ENCODE measurements around the gene GFPT2.

Gene GFPT2

DNA sequence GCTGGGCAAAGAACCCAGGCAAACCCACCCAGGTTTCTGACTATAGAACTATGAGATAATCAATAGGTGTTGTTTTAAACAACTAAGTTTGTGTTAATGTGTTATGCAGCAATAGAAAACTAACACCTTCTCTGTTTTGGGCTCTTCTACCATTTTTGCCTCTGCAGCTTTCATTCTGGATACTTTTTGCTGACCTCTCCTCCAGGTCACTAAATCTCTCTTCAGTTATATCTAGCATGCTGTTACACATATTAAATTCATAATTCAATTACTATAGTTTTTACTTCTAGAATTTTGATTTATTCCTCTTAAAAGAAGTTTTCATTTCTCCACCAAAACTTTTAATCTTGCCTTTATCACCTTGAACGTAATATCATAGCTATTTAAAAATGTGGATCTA lies 78.4 kb downstream of the GFPT2 start:
- no peak for DNase-seq (ENCODE audit: low read depth)

DNA sequence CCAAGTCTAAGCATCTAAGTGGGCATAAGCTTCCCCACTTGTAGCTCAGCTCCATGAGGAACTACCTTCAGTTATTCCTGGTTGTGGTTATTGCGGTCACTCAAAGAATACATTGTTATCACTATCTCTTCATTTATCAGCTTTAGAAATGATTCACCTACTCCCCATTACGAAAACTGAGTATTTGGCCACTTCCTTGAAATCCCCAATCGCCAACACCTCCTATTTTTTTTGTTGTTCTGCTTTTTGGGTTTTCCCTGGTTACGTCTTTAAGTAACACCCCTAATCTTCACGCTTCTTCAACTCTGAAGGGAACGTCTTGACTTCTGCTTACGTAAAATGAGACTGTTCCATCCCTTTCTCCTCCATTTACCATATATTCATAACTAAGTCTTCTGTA lies 81.9 kb downstream of the GFPT2 start:
- DNase-seq (ENCODE audit: low read depth), result no peak

DNA sequence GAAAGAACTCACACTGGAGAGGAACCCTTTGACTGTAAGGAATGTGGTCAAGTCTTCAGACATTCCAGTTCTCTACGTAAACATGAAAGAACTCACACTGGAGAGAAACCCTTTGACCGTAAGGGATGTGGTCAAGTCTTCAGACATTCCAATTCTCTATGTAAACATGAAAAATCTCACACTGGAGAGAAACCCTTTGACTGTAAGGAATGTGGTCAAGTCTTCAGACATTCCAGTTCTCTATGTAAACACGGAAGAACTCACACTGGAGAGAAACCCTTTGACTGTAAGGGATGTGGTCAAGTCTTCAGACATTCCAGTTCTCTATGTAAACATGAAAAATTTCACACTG lies 93.9 kb downstream of the GFPT2 start:
- no peak for DNase-seq (ENCODE audit: low read depth)

DNA sequence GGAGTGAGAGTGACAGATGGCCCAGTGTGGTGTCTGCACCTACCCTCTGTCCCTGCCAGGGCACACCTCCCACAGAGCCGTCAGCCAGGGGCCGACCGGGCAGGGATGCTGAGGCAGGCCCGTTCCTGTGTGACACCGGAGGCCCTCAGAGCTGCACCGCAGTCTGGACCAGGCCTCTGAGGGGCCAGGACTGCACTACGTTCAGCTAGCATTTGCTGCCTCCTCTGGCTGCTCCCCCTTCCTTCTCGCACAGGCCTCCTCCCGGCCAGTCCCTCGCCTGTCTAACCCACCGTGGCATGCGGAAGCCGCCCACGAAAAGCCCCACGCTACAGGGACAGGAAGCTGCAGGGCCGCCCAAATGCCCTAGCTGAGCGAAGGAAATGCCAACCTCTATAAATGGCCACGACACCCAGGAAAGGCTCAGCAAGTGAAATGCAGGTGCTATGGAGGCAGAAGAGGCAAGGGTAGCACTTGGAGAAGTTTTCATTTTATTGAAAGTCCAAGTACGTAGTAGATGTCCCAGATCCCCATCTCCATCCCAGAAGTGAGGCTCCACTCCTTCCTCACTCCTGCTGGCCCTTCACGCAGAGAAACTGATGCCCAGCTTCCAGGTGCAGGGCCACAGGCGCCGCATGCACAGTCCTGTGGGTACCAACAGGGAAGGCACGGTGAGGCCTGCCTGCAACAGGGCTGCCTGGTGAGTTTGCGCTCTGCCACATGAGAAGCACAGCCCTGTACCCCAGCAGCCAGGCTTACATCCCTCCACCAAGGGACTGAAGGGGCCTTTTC lies 99.9 kb downstream of the GFPT2 start:
- no peak for DNase-seq (ENCODE audit: low read depth)

DNA sequence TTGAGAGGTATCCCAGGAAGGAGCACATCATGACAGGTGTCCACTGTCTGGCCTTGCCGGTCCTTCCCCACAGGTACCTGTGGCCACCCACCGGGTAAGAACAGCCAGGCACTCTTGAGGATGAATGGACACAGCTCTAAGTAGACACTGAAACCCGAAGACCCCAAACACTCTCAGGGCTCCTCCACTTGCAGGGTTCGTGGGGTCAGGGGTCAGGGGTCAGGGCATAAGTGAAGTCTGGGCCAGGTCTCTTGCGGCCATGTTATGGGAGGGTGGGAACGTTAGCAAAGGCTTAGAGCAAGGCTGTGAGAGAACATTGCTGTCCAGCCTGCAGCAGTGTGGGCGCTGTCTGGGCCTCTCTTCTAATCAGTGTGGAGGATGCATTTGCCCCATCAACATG lies 101.2 kb downstream of the GFPT2 start:
- DNase-seq (ENCODE audit: low read depth), result no peak

DNA sequence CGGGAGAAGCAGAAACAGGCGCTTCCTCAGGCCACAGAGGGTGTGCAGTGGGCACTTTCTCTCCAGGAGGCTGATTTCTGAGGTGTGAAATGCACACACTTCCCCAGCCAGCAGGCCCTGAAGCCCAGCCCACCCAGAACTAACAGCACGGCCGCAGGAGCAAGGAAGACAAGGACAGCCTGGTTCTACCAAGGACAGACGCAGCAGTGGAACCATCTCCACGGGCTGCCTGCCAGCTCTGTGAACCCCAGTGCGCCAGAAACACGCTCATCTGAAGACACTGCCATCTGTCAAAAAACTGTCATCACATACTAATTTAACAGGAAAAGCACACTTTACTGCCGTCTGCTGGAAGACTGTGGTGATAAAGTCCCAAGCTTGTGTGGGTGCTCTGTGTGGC lies 102.0 kb downstream of the GFPT2 start:
- no peak for DNase-seq (ENCODE audit: low read depth)

Measured in stromal cell of bone marrow (primary cell).